Gastrocnemius medialis (tissue), 4 donors: Measurements from ENCODE around the gene TIMD4.

Source experiments
- CTCF ChIP-seq, 5 experiments: fragments of 450-650 bp in 3 of 5; fragments of 200-600 bp in 2 of 5; sonication (generic) in 2 of 5; IDR thresholded peaks in 4 of 5; conservative IDR thresholded peaks in 1 of 5; 1 replicate in 4 of 5; 2 replicates in 1 of 5; pipeline ENCODE4 v1.5.1; 2016 to 2019; ENCODE audit warnings: antibody characterized with exemption in 5 of 5, mild to moderate bottlenecking in 3 of 5, moderate library complexity in 3 of 5
- POLR2A ChIP-seq, 2 donors: fragments of 450-650 bp; IDR thresholded peaks; one replicate each; pipeline ENCODE4 v1.6.1; 2017; ENCODE audit warnings: antibody characterized with exemption in 2 of 2, mild to moderate bottlenecking in 2 of 2, moderate library complexity in 2 of 2

- TF ChIP-seq POLR2A (IDR thresholded peaks at IDR 0.05), result no peak
- TF ChIP-seq CTCF (IDR thresholded peaks at IDR 0.05 in 4 of 5, conservative IDR thresholded peaks at IDR 0.05 in 1 of 5), result no peak
Observed at GRCh38 chr5:156942064-156942463, 21.0 kb downstream of the TIMD4 start.
